ENCODE results near the gene UFC1.

The UFC1 gene

DNA sequence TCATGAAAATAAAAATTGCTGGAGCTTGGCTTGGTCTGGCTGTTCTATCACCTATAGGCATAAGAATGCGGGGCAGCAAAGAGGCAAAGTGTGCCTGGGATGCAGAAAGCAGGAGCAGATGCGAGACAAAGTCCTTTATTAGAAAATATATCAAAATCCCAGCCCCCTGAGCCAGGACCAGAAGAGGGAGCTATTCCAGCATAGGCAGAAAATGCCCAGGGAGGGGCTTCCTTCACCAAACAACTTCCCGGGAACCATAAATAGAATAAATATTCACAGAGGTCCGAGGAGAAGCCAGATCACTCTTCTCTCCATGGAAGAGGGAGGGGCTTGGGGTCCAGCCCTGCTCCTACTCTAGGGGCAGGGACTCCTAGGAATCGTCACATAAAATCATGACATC, 17.4 kb downstream of the UFC1 start:
- H3K4me3 ChIP-seq (ENCODE audit: low read length) = no peak overlapping the region
- TF ChIP-seq ZNF274 (IDR thresholded peaks at IDR 0.05; ENCODE audit: low read depth, low read length) = no peak

DNA sequence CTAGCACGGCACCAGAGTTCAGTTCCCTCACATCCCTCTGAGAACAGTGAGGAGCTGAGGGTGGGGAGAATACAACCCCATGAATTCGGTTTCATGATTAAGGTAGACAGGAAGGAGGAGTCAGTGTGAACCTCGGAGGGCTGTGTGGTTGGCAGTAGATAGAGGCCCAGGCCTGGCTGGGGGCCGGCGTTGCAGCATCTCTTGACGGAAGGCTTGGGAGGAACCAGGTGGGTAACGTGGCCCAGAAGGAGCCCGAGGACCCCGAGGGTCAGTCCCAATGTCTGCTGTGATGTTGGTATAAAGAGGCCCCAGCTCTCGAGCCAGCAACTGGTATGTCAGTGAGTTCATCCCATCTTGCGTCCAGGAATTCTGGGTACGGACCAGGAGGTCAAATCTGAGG, 17.9 kb downstream of the UFC1 start:
- no peak overlapping the region for H3K4me3 ChIP-seq (ENCODE audit: low read length)
- no peak for TF ChIP-seq ZNF274 (IDR thresholded peaks at IDR 0.05; ENCODE audit: low read depth, low read length)

DNA sequence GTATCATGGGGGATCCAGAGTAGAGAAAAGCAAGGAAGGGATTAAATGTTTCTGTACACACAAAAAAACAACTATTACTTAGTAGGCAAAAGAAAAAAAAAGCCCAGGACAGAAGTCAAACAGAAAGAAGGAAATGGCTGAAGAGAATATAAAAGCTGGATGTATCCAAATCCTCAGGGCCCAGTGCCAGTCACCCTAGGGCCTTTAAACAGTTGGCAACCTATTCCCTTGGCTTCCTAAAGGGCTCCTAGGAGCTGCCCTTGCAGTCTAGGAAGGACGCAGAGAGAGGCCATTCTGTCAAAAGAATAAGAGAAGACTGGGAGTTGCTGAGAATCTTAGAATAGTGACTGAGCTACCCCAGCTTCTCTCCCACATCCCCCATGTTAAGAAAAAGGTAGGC, 18.6 kb downstream of the UFC1 start:
- no peak overlapping the region for H3K4me3 ChIP-seq (ENCODE audit: low read length)
- TF ChIP-seq ZNF274 (IDR thresholded peaks at IDR 0.05; ENCODE audit: low read depth, low read length) = no peak

DNA sequence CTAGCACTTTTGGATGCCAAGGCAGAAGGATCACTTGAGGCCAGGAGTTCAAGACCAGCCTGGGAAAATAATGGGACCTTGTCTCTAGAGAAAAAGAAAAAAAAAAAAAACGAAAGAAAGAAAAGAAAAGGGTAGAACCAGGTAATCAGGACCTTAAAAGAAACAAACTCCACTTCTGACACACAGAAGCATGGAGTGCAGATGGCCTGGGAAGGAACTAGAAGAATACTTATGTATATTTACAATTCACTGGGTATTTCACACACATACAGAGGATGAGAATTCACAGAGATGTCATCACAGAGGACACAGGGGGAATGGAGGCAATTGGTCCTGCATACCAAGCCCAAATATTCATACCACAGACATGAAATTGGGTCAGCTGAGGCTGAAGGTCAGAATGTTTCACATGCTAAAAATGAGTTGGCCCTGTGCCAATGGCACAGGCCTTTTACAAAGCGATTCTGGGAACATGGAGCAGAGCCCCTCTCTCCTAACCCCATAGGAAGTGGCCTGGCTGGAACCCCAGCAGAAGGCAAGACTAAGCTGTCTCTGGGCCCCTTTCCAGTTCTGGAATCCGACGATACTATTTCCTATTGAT, 19.1 kb downstream of the UFC1 start:
- no peak overlapping the region for H3K4me3 ChIP-seq (ENCODE audit: low read length)
- TF ChIP-seq ZNF274 (IDR thresholded peaks at IDR 0.05; ENCODE audit: low read depth, low read length) = no peak

DNA sequence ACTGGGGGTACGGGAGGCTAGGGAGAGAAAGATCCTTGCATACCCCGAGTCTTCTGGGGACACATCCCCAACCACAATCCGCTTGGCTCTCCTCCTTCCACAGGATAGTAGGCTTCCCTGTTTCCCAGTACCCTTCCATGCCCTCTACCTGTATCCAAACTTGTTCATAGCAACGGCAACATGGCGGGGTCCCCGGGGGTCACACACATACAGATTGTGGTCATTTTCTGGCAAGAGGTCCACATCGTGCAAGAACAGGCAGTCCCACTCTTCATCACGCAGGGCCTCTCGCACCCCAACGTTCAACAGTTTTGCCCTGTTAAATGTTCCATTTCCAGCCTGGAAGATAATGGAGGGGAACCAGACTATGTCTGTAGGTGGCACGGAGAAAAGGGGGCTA, 19.9 kb downstream of the UFC1 start:
- no peak overlapping the region for H3K4me3 ChIP-seq (ENCODE audit: low read length)

DNA sequence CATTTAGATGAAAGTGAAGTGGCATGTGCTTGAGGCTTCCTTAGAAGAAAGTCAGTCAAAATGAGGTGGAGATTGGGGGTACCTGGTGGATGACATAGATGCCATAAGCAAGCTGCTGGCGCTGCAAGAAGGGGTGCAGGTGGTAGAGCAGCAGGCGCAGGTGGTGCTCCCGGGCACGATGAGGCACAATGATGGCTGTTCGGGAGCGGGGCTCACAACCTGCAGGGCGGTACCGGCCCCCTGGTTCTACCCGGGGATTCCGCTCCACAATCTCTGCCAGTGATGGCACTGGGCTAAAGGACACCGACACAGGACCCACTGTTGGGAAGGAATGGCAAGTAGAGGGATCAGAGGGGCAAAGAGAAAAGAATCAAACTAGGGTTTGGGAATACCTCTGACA, 21.1 kb downstream of the UFC1 start:
- no peak for TF ChIP-seq ZNF274 (IDR thresholded peaks at IDR 0.05; ENCODE audit: low read depth, low read length)

More for the DNA sequence above, 19.9 kb downstream of the UFC1 start:
- no peak for TF ChIP-seq ZNF274 (IDR thresholded peaks at IDR 0.05; ENCODE audit: low read depth, low read length)

DNA sequence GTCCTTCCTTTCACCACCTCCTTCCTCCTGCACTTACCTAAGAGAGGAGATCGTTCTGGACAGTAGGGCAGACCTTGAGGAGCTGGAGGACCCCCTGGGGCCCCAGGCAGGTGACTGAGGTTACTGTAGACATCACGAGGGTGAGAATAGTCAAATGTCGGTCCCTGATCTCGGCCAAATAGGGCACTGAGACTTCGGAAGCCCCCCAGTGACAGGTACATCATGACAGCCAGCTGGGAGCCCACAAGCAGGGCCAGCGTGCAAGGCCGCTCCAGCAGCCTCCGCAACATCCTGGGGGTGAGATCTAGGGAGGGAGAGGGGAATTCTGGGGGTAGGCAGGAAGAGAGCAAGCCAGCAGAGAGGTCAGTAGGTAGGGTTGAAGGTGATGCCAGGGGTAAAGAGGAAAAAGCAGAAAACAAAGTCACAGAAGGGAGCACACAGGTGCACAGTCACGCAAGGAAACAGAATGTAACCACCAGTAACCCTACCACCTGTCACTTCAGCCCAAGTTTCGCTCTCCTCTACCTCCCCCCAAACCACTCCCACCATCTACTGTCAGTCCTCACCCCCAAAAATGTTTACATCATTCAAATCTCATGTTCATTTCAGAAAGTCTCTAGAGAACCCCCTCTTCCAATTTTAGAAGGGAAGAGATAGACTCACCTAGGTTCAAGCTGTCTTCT, 22.1 kb downstream of the UFC1 start:
- H3K4me3 ChIP-seq (ENCODE audit: low read length) = peak overlapping the region; percentile 77; the same call in 1 of the 2 replicates
- no peak for TF ChIP-seq ZNF274 (IDR thresholded peaks at IDR 0.05; ENCODE audit: low read depth, low read length)

More for the DNA sequence above, 21.1 kb downstream of the UFC1 start:
- H3K4me3 ChIP-seq (ENCODE audit: low read length) = no peak overlapping the region

DNA sequence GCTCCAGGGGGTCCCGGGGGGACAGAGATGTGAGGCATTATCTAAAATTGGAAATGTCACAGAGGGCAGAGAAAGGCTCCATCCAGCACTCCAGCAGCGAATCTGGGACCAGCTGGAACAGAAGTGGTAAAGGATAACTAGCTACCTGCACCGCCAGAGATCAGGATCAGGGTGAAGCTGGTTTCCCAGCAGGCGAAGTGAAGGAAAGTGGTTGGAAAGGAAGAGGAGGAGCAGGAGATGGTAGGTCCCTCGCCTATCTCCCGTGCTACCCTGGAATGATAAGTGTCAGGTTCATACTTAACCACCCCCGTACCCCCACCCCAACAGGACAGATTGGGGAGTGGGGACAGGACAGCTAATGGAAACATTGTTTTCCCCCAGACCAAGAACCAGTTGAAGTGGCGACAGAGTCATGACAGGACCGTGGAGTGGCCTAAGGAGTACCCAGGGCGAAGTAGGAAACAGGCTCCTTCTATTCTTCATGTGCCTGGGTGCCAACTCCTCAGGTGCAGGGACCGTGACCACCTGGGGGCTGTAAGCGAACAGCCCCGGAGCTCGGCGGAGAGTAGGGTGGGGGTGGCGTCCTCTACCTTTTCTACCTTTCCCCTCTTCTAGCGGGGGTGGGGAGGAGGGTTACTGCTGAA, 22.8 kb downstream of the UFC1 start:
- no peak for TF ChIP-seq ZNF274 (IDR thresholded peaks at IDR 0.05; ENCODE audit: low read depth, low read length)
- H3K4me3 ChIP-seq (ENCODE audit: low read length) = peak overlapping the region; percentile 77

DNA sequence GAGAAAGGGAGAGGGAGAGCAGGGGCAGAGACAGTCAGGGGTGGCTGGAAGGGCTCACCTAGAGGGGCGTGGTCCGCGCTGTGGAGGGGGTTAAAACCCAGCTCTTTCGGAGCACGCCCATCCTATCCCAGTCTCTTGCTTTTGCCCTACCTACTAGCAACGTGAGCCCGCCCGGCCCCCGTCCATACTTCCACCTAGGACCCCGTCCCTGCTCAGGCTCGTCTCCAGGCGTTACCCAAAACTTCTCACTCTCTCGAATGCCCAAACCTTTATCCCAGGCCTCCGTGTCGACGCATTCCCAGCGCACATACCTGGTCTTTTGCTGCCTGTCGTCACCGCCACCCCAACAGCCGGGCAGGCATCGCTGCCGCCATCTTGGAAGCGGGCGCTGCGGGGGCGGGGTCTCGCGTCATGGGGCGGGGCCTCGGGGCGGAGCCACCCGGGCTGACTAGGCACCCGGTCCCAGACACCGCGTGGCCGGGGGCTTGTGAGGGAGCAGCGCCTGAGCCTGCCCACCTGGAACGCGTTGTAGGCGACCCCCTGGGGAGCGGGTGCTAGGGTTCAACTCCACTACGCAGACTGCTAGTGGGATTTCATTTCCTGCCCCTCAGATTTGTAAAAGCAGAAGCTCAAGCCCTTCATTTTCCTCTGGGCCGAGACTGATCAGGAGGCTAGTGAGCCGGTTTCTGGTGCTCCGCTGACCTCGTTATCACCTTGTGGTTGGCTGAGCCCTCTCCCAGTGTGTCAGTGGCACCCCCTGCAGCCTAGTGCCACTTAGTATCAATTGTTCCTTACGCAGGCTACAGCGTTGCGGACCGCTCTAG, 23.5 kb downstream of the UFC1 start, which contains the start of gene B4GALT3:
B4GALT3 (minus strand) TSS at position 396 of the 824 bp plus-strand sequence. CDS start 1,447 bp downstream, outside the sequence.
- H3K4me3 ChIP-seq (ENCODE audit: low read length) = peak within 1 kb of the TSS; percentile 77
- TF ChIP-seq ZNF274 (IDR thresholded peaks at IDR 0.05; ENCODE audit: low read depth, low read length) = no peak

DNA sequence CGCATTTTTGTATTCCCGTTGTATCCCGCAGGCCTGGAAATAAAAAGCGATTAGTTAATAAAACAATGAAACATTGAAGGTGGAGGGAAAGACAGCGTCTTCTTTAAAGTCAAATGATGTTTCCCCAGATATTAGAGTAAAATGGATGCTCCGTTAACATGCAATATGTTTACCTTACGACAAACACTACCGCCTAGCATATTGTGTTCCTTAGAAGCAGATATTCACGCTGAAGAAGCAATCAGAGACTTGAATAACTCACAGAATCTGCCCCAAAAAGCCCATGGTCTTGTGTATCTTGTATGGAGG, 24.1 kb downstream of the UFC1 start:
- TF ChIP-seq ZNF274 (IDR thresholded peaks at IDR 0.05; ENCODE audit: low read depth, low read length) = no peak
- peak overlapping the region; percentile 77; the same call in 1 of the 2 replicates for H3K4me3 ChIP-seq (ENCODE audit: low read length)

DNA sequence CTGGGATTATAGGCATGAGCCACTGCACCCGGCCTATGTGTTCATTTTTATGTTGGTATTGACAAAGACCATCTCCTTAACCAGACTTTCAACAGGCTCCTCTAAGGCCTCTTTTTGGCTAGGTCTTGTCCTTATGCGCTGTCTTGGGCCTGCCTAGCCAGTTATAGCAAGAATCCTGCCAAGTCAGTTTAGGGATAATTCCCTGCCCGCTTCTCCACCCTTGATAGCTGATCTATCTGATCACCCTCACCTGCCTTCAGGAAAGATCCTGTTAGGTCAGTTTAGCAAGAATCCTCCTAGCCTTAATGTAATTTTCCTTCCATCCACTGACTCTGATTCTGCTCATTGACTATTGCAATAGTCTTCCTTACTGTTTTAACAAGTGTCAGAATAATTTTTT, 25.9 kb downstream of the UFC1 start:
- TF ChIP-seq ZNF274 (IDR thresholded peaks at IDR 0.05; ENCODE audit: low read depth, low read length) = no peak

DNA sequence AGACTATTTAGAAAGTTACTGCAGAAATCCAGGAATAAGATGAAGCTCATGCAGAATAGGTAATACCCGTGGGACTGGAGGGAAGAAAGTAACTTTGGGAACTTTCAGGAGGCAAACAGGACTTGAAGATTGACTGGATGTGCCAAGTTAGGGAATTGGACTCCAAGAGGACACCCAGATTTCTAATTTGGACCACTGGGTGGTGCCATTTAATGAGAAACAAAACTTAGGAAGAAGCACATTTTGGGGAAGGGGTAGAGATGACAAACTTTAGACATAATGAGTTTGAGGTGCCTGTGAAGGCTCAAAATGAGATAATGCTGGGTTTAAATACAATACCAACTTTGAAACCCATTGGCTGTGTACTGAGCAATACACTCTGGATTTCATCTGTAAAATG, 26.9 kb downstream of the UFC1 start:
- TF ChIP-seq ZNF274 (IDR thresholded peaks at IDR 0.05; ENCODE audit: low read depth, low read length) = no peak
- H3K4me3 ChIP-seq (ENCODE audit: low read length) = no peak overlapping the region

More for the DNA sequence above, 25.9 kb downstream of the UFC1 start:
- H3K4me3 ChIP-seq (ENCODE audit: low read length) = no peak overlapping the region

DNA sequence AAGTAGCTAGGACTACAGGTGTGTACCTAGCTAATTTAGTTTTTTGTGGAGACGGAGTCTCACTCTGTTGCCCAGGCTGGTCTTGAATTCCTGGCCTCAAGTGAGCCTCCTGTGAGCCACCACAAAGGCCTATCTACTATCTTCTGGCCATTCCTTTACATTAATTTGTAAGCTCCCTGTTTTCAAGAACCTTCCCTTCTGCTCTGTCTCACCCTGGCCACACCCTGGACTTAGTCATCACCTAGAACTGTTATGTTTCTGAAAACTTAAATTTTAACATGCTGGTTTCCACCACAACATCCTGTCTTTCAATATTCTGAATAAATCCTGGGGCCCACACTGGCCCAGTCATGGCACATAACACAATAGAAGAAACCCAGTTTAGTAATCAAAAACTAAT, 28.4 kb downstream of the UFC1 start:
- TF ChIP-seq ZNF274 (IDR thresholded peaks at IDR 0.05; ENCODE audit: low read depth, low read length) = no peak
- peak overlapping the region; percentile 35; the same call in 1 of the 2 replicates for H3K4me3 ChIP-seq (ENCODE audit: low read length)

DNA sequence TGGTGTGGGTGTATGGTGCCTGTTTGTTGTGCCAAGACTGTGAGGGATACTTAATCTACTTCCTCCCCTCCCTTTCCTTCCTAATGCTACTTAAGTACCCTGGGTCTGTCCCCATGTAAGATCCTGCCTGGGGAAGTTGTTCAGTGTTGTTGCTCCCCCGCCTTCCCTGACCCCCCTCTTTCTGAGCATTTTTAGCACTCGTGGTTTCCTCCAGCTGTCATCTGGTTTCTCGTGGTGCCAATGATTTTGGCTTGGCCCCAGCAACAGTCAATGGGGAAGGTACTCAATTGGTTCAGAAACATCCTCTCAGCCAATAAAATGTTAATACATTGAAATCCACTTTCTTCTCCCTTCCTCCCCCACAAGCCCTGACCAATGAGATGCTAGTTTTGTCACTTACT, 31.5 kb downstream of the UFC1 start:
- no peak overlapping the region; the same call in 1 of the 2 replicates for H3K4me3 ChIP-seq (ENCODE audit: low read length)
- TF ChIP-seq ZNF274 (IDR thresholded peaks at IDR 0.05; ENCODE audit: low read depth, low read length) = no peak
